Esophagus muscularis mucosa (tissue), 4 donors: ENCODE data around the gene AKT2. TPM values are rescaled to one million over a fixed set of nuclear protein-coding genes. Genes with fewer than 3 reads are reported as not detected.
"Not testable (repeated sequence)": the region's sequence is repeated elsewhere in the genome, so short reads cannot be mapped to it uniquely, and the experiment has no call there.

Experiments
- DNase-seq: peaks from one replicate; pipeline ENCODE4 v3.0.0-alpha.2; 2017; ENCODE audit errors: extremely low spot score
- H3K27ac ChIP-seq, 4 donors: fragments of 200-600 bp; sonication (generic); replicated peaks in 1 of 4; 1 replicate in 3 of 4; 2 replicates in 1 of 4; pipeline ENCODE4 v1.5.1; 2016 to 2019; ENCODE audit warnings: mild to moderate bottlenecking in 1 of 4
- H3K27me3 ChIP-seq, 4 donors: fragments of 200-600 bp; sonication (generic); one replicate each; pipeline versions ENCODE4 v1.5.1 to v1.6.0; 2016 to 2019
- H3K36me3 ChIP-seq, 4 donors: fragments of 200-600 bp; sonication (generic); one replicate each; pipeline ENCODE4 v1.5.1; 2016 to 2019
- H3K4me1 ChIP-seq, 4 donors: fragments of 200-600 bp; sonication (generic); one replicate each; pipeline ENCODE4 v1.5.1; 2016 to 2019
- H3K4me3 ChIP-seq, 4 donors: fragments of 200-600 bp; sonication (generic); 1 replicate in 2 of 4; 2 replicates in 2 of 4; pipeline ENCODE4 v1.5.1; 2016 to 2019; ENCODE audit warnings: mild to moderate bottlenecking in 4 of 4, moderate library complexity in 1 of 4
- H3K9me3 ChIP-seq, 4 donors: fragments of 200-600 bp; sonication (generic); 1 replicate in 3 of 4; 2 replicates in 1 of 4; pipeline ENCODE4 v1.5.1; 2016 to 2019
- EP300 ChIP-seq: sonication (generic); formaldehyde crosslinking; IDR thresholded peaks from one replicate; pipeline ENCODE4 v1.6.1; 2017; ENCODE audit warnings: antibody characterized with exemption
- POLR2A ChIP-seq: fragments of 450-650 bp; IDR thresholded peaks from one replicate; pipeline ENCODE4 v1.6.1; 2017; ENCODE audit warnings: antibody characterized with exemption, moderate library complexity, mild to moderate bottlenecking, low read depth
- POLR2AphosphoS5 ChIP-seq, 2 donors: sonication (generic); formaldehyde crosslinking; IDR thresholded peaks; one replicate each; pipeline ENCODE4 v1.6.1; 2017; ENCODE audit warnings: antibody characterized with exemption in 2 of 2
- WGBS: methylation state at CpG from one replicate; pipeline ENCODE4 v1.1.5; 2018; 5-methylcytosine and 5-hydroxymethylcytosine counted together
- intact Hi-C: fragments of 100-400 bp; cut with DNase I; formaldehyde crosslinking; loops from one replicate; pipeline ENCODE4 v1.15.1; 2023
- total RNA-seq, 4 donors: library from RNA; depleted of rRNA; stranded (reverse); fragments of >200 nt; gene quantifications; one replicate each; pipeline versions ENCODE4 v1.1.0 to v1.2.1, GENCODE V29; 2016
- TF ChIP-seq, protein P1 (sequence below), 3 experiments: fragments of 200-600 bp in 2 of 3; fragments of 450-650 bp in 1 of 3; sonication (generic) in 2 of 3; IDR thresholded peaks; one replicate each; pipeline ENCODE4 v1.5.1; 2017 to 2019; ENCODE audit warnings: antibody characterized with exemption in 3 of 3, mild to moderate bottlenecking in 2 of 3, moderate library complexity in 1 of 3

Gene AKT2
- total RNA-seq, 4 donors from 2014 or later, result 53.3 to 82.1 (median 64.0) TPM

- H3K36me3 ChIP-seq, result no peaks in the 10 kb centered on the region
- 40% methylated on average over 41 of the region's 41 CpGs for WGBS
- peaks cover 18 to 43% (median 40%) of the 10 kb centered on the region in 4 donors for H3K4me1 ChIP-seq
- H3K27me3 ChIP-seq, result peaks cover 9 to 95% (median 63%) of the 10 kb centered on the region in 4 donors
- no peak overlapping the region for H3K27ac ChIP-seq
- no peaks in the 10 kb centered on the region for H3K9me3 ChIP-seq
- peak; percentile 96 for DNase-seq
- no peak overlapping the region for H3K4me3 ChIP-seq
- intact Hi-C loops, result loop anchor here (1.0 to 5.0 kb wide), 2 partner anchors 83 to 425 kb away; no protein-coding TSS in a partner anchor
- TF ChIP-seq POLR2A (no peak), EP300 (no peak), POLR2AphosphoS5 (IDR thresholded peaks at IDR 0.05) (peak in 1 of 2 donors; percentile 56)
- TF ChIP-seq, protein P1, sequence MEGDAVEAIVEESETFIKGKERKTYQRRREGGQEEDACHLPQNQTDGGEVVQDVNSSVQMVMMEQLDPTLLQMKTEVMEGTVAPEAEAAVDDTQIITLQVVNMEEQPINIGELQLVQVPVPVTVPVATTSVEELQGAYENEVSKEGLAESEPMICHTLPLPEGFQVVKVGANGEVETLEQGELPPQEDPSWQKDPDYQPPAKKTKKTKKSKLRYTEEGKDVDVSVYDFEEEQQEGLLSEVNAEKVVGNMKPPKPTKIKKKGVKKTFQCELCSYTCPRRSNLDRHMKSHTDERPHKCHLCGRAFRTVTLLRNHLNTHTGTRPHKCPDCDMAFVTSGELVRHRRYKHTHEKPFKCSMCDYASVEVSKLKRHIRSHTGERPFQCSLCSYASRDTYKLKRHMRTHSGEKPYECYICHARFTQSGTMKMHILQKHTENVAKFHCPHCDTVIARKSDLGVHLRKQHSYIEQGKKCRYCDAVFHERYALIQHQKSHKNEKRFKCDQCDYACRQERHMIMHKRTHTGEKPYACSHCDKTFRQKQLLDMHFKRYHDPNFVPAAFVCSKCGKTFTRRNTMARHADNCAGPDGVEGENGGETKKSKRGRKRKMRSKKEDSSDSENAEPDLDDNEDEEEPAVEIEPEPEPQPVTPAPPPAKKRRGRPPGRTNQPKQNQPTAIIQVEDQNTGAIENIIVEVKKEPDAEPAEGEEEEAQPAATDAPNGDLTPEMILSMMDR (IDR thresholded peaks at IDR 0.05), result peak; percentile 93 to 97 (median 94)
Observed at GRCh38 chr19:40221858-40222619, 63.1 kb downstream of the AKT2 start.

- Histone ChIP-seq H3K27ac (no peak overlapping the region), H3K36me3 (no peaks in the 10 kb centered on the region), H3K4me3 (no peak overlapping the region), H3K27me3 (peaks cover 10 to 95% (median 59%) of the 10 kb centered on the region in 4 donors), H3K4me1 (peaks cover 7 to 34% (median 31%) of the 10 kb centered on the region in 4 donors), H3K9me3 (no peaks in the 10 kb centered on the region)
- WGBS, result 87% methylated on average over 9 of the region's 9 CpGs
- intact Hi-C loops, result loop anchor here (5.0 kb wide), 1 partner anchor 423 kb away; no protein-coding TSS in a partner anchor
- TF ChIP-seq EP300 (no peak), POLR2AphosphoS5 (IDR thresholded peaks at IDR 0.05) (no peak), POLR2A (no peak)
- TF ChIP-seq, protein P1 (IDR thresholded peaks at IDR 0.05), result no peak
- DNase-seq, result no peak
Observed at GRCh38 chr19:40220674-40221073, 64.5 kb downstream of the AKT2 start.

GRCh38 chr19:40219721-40220276, 65.3 kb downstream of the AKT2 start:
- H3K4me1 ChIP-seq, result peaks cover 6 to 31% (median 26%) of the 10 kb centered on the region in 4 donors
- intact Hi-C loops, result loop anchor here (5.0 kb wide), 1 partner anchor 422 kb away; no protein-coding TSS in a partner anchor
- TF ChIP-seq POLR2AphosphoS5 (IDR thresholded peaks at IDR 0.05) (no peak), POLR2A (no peak), EP300 (no peak)
- TF ChIP-seq, protein P1 (IDR thresholded peaks at IDR 0.05), result no peak
- H3K9me3 ChIP-seq, result no peaks in the 10 kb centered on the region
- no peak for DNase-seq
- H3K27me3 ChIP-seq, result peaks cover 10 to 87% (median 51%) of the 10 kb centered on the region in 4 donors
- H3K27ac ChIP-seq, result no peak overlapping the region
- no peak overlapping the region for H3K4me3 ChIP-seq
- WGBS, result 38% methylated on average over 8 of the region's 8 CpGs
- H3K36me3 ChIP-seq, result no peaks in the 10 kb centered on the region

GRCh38 chr19:40219029-40219428, 66.1 kb downstream of the AKT2 start:
- H3K4me1 ChIP-seq, result peaks cover 6 to 31% (median 26%) of the 10 kb centered on the region in 4 donors
- H3K27ac ChIP-seq, H3K9me3 ChIP-seq, H3K36me3 ChIP-seq, intact Hi-C loops, DNase-seq, H3K4me3 ChIP-seq: not testable (repeated sequence)
- H3K27me3 ChIP-seq, result peaks cover 10 to 79% (median 47%) of the 10 kb centered on the region in 4 donors
- WGBS, result 88% methylated on average over 4 of the region's 4 CpGs
